ENCODE results near the gene SATB2.
A peak's percentile ranks its signal among the peaks of the same experiment; 100 is the strongest.

The SATB2 gene

DNA sequence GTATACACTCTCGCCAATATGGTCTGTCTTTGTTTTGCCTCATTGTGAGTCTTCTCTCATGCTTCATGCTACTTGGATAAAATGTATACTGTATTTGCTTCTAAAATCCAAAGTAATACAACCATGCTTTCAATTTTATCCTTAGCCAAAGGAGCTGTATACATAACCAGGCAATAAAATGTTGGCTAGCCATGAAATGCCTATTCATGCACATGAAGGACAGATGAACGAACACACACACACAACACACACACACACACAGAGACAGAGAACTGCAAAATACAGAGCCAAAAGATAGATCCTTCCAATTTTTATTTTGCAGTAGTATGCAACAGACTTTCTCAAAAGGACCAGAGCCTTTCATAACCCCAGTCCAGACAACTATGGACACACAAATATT, 113.7 kb downstream of the SATB2 start:
- H3K4me3 ChIP-seq (ENCODE audit: low read length) = no peak overlapping the region
- no peak for DNase-seq (ENCODE audit: low read depth)
- TF ChIP-seq CTCF (conservative IDR thresholded peaks at IDR 0.05; ENCODE audit: low read length) = no peak

- DNase-seq (ENCODE audit: low read depth) = no peak
- H3K4me3 ChIP-seq (ENCODE audit: low read length) = no peak overlapping the region
- TF ChIP-seq CTCF (conservative IDR thresholded peaks at IDR 0.05; ENCODE audit: low read length) = no peak
Observed at GRCh38 chr2:199342334-199342733, 115.4 kb downstream of the SATB2 start.

GRCh38 chr2:199341123-199341522, 116.6 kb downstream of the SATB2 start:
- H3K4me3 ChIP-seq (ENCODE audit: low read length) = no peak overlapping the region
- DNase-seq (ENCODE audit: low read depth) = no peak
- TF ChIP-seq CTCF (conservative IDR thresholded peaks at IDR 0.05; ENCODE audit: low read length) = no peak

DNA sequence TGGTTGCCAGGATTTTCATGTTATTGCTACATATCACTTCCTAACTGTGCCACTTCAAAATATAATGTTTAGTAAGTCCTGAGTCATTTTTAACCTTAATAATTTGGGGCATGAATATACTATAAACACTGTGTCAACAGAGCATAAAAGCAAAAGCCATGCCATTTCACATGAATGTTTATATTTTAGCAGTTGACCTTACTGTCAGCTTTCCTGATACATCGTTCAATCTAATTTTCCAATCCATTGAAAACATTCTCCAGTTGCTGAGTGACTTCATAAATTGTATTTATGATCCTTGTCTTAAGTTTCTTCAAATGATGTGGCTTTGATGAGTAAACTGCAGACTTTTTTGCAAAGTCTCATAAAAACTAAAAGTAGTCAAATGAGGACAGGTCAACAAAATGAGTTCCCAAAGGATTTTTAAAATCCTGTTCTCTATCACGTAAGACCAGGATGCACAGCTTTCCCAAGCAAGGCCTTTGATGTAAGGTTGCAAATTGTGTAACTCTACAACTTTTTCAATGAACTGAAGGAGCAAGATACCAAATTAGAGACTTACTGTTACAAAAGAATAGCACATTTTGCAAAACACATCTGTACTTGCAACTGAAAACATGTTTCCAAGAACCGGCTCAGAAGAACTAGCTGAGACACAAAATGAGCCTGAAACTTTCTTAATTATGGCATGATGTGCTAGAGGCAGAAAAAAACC, 117.7 kb downstream of the SATB2 start:
- peak; percentile 49 for DNase-seq (ENCODE audit: low read depth)
- H3K4me3 ChIP-seq (ENCODE audit: low read length) = no peak overlapping the region
- no peak for TF ChIP-seq CTCF (conservative IDR thresholded peaks at IDR 0.05; ENCODE audit: low read length)

GRCh38 chr2:199336546-199336945, 121.2 kb downstream of the SATB2 start:
- no peak overlapping the region for H3K4me3 ChIP-seq (ENCODE audit: low read length)
- TF ChIP-seq CTCF (conservative IDR thresholded peaks at IDR 0.05; ENCODE audit: low read length) = no peak
- DNase-seq (ENCODE audit: low read depth) = peak; percentile 29

- no peak for TF ChIP-seq CTCF (conservative IDR thresholded peaks at IDR 0.05; ENCODE audit: low read length)
- no peak overlapping the region for H3K4me3 ChIP-seq (ENCODE audit: low read length)
- no peak for DNase-seq (ENCODE audit: low read depth)
Observed at GRCh38 chr2:199335502-199335901, 122.2 kb downstream of the SATB2 start.

- TF ChIP-seq CTCF (conservative IDR thresholded peaks at IDR 0.05; ENCODE audit: low read length) = no peak
- DNase-seq (ENCODE audit: low read depth) = no peak
- no peak overlapping the region for H3K4me3 ChIP-seq (ENCODE audit: low read length)
Observed at GRCh38 chr2:199329466-199329865, 128.3 kb downstream of the SATB2 start.

Data from AG10803 (cell line).